GM10266 (cell line): ENCODE measurements around the gene CDC37L1.
"Not testable (repeated sequence)": the region's sequence is repeated elsewhere in the genome, so short reads cannot be mapped to it uniquely, and the experiment has no call there.

Source experiments
- DNase-seq: peaks from one replicate; pipeline ENCODE4 v3.0.0; 2012; ENCODE audit errors: extremely low spot score
- CTCF ChIP-seq: IDR thresholded peaks from 2 replicates; pipeline ENCODE4 v1.5.1; 2012; ENCODE audit warnings: mild to moderate bottlenecking, low read depth; ENCODE audit not compliant: control insufficient read depth, insufficient read depth; ENCODE audit errors: missing control alignments

CDC37L1 gene

GRCh38 chr9:4750023-4750673, 70.8 kb downstream of the CDC37L1 start:
- peak; percentile 63 for TF ChIP-seq CTCF
- peak; percentile 35 for DNase-seq

- not testable (repeated sequence) for DNase-seq
Observed at GRCh38 chr9:4754530-4754929, 75.2 kb downstream of the CDC37L1 start.

GRCh38 chr9:4755026-4755609, 75.7 kb downstream of the CDC37L1 start:
- no peak for TF ChIP-seq CTCF
- peak; percentile 29 for DNase-seq

GRCh38 chr9:4756420-4756819, 77.1 kb downstream of the CDC37L1 start:
- no peak for DNase-seq
- TF ChIP-seq CTCF: no peak
